Epithelial cell of alveolus of lung (primary cell): ENCODE data around the gene NKX6-1. TPM values are rescaled to one million over a fixed set of nuclear protein-coding genes. Genes with fewer than 3 reads are reported as not detected.

ENCODE experiments used
- total RNA-seq: library from RNA; depleted of rRNA; stranded (reverse); fragments of >200 nt; gene quantifications from 2 replicates; pipeline ENCODE4 v1.2.1, GENCODE V29; 2015

Gene NKX6-1
- 0.13 and 0.56 TPM in 2 replicates for total RNA-seq

DNA sequence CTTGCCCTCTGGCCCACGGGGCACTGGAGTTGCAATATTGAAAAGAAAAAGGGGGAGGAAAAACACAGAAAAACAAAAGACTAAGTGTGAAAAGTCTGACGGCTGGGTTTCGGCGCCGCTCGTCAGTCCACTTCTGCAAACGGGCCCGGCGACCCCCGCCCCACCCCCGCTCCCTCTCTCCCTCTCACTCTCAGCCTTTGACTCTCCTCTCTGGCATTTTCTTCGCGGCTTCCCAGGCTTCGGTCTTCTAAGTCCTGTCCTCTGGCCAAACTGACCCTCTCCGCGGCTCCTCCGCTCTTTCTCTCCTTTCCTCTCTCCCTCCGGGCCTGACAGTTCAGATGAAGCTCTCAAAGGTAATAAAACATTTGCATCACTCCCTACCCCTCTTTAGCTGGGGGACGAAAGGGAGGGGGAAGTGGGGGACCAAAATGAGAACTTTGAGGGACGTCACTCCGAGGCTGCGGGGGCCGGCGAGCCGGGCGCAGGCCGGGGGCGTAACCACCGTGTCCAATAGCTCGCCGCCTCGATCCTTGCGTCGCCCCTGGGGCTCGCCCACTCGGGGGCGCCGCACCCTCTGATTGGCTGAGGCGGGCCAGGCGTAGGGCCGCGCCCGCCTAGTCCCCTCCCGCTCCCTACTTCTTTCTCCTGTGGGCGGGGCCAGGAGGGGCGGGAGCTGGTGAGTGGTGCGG is at the start of gene NKX6-1:
Gene NKX6-1 (minus strand): TSS at position 358 of the 689 bp plus-strand sequence. CDS start 1,064 bp downstream, outside the sequence.

Other genes with a start within 250 kb of the NKX6-1 start
- 0.56 and 1.0 TPM in 2 replicates for gene CDS1, start 83.8 kb upstream of the NKX6-1 start, total RNA-seq